Midbrain (tissue), 1 donor: ENCODE measurements around the gene MRAS.
"Not testable (repeated sequence)": the region's sequence is repeated elsewhere in the genome, so short reads cannot be mapped to it uniquely, and the experiment has no call there.

Source experiments
- DNase-seq: peaks from one replicate; lab custom pipeline; 2025; lab: John Stamatoyannopoulos, UW

The MRAS gene

GRCh38 chr3:138389841-138390581 lies 41.6 kb downstream of the MRAS start:
- DNase-seq = peak; percentile 41

- DNase-seq = no peak
Measured at GRCh38 chr3:138390582-138390932, 42.2 kb downstream of the MRAS start.

- no peak for DNase-seq
Measured at GRCh38 chr3:138394156-138394555, 45.8 kb downstream of the MRAS start.

- no peak for DNase-seq
Measured at GRCh38 chr3:138394686-138395085, 46.3 kb downstream of the MRAS start.

GRCh38 chr3:138395865-138396751 lies 47.7 kb downstream of the MRAS start:
- DNase-seq = no peak

DNA sequence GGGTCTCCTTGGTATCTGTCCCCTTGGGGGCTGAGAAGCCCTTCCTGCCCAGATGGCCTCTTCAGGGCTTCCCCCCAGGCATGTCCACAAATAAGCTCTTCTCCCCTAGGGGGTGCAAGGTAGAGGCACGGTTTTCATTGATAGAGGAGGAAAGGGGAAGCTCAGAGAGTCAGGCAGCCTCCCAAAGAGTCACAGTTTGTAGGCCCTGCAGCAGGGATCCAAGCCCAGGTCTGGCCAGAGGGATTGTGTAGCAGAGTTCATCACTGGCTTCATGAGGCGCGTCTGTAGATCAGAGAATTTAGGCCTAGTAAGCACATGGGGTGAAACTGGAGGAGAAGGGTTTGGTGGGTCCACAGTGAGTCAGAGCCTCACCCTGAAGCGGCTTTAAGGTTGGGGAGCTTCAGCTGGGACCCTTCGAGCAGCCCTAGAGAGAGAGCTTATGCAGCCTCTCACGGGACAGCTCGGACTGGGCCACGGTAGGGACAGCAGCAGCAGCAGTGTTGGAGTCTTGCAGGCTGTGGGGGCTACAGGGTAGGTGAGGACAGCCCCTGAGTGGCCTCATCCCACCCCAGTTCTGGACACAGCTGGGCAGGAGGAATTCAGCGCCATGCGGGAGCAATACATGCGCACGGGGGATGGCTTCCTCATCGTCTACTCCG lies 48.5 kb downstream of the MRAS start:
- DNase-seq = no peak

DNA sequence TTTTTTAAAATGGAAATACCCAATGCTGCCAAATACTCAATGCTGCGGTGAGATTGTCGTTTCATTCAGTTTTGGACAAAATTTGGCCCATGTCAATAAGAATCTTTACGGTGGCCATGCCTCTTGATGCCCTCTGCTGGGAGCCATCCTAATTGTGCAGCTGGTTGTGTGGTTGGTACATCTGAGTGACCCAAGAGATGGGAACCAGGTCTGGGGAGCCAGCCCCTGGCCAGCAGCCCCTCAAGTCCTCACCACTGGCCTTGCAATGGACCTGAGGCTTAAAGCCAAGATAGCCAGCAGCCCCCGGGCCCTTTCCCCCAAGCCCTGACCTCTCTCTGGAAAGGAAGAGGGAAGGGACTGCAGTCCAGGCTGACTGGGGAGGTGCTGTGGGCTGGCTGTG lies 49.6 kb downstream of the MRAS start:
- no peak for DNase-seq

GRCh38 chr3:138398791-138399575 lies 50.6 kb downstream of the MRAS start:
- no peak for DNase-seq

GRCh38 chr3:138399766-138400165 lies 51.4 kb downstream of the MRAS start:
- DNase-seq = no peak

DNA sequence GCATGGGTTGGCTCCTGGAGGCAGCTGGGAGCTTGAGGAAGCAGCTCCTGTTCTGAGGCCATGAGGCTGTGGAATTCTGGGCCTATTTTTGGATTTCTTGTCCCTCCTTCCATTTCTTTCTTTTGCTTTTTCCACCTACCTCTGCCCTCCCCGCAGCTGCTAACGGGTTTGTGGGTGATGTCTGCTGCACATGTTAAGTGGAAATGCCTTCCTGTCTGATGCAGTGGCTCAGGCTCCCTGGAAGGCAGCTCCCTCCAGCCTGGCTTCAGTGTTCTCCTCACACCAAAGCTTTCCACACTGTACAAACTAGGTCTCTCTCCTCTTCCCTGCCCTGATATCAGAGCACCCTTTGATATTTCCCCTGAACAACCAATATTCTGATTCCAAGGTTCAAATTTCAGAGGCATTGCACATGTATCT lies 52.3 kb downstream of the MRAS start:
- DNase-seq = no peak

DNA sequence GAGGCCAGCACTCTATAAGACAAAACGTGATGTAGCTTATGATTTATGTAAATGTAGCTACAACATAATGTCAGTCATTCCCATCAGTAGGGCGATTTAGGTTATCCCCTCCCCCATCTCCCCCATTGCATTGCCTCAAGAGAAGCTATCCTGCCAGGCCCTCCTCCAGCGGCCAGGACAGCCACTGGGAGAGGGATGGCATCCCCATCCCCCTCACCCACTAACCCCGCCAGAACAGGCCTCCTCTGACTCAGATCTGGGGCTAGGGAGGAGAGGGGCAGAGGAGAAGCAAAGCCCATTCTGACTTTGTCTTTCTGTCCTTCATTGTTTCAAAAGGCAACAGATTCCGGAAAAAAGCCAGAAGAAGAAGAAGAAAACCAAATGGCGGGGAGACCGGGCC lies 53.5 kb downstream of the MRAS start:
- DNase-seq = no peak

GRCh38 chr3:138404121-138404520 lies 55.7 kb downstream of the MRAS start:
- no peak for DNase-seq

- no peak for DNase-seq
Measured at GRCh38 chr3:138405001-138405400, 56.6 kb downstream of the MRAS start.

DNA sequence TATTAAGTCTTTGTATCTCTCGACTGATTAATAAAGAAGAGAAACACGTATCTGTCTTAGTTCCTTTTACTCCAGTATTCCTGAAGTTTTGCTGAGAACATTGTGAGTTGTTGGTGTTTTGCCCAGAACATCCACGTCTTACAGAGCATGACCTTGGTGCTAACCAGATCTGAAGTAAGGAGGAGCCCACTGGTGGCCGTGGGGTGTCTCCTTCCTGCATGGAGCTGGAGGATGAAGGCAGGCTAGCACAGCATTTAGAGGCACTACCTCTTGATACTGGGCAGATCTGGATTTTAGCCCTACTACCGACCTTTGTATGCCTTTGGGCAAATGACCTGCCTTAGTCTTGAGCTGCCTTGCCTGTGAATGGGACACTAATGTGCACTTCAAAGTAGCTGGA lies 57.1 kb downstream of the MRAS start:
- DNase-seq = no peak

- DNase-seq = no peak
Measured at GRCh38 chr3:138406606-138407005, 58.2 kb downstream of the MRAS start.

DNA sequence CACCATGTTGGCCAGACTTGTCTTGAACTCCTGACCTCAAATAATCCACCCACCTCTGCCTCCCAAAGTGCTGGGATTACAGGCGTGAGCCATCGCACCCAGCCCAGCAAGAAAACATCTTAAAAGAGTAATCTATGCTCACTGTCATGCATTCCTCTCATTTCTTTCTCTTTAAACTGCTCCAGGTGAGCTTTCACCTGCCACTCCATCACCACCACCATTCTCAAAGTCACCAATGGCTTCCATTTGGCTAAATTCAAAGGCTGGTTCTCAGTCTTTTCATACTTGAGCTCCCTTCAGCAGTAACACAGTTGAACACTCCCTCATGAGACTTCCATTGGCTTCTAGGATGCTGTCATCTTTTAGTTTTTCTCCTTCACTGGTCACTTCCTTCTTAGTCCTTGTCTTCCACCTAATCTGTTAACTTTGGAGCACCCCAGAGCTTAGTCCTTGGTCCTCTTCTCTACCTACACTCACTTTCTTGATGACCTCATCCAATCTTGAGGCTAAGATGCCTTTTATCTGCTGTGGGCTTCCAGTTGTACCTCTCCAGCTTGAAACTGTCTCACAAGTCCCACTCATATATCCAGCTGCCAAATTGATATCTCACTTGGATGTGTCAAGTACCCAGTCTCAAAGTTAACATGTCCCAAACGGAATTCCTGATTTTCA lies 59.0 kb downstream of the MRAS start:
- no peak for DNase-seq

DNA sequence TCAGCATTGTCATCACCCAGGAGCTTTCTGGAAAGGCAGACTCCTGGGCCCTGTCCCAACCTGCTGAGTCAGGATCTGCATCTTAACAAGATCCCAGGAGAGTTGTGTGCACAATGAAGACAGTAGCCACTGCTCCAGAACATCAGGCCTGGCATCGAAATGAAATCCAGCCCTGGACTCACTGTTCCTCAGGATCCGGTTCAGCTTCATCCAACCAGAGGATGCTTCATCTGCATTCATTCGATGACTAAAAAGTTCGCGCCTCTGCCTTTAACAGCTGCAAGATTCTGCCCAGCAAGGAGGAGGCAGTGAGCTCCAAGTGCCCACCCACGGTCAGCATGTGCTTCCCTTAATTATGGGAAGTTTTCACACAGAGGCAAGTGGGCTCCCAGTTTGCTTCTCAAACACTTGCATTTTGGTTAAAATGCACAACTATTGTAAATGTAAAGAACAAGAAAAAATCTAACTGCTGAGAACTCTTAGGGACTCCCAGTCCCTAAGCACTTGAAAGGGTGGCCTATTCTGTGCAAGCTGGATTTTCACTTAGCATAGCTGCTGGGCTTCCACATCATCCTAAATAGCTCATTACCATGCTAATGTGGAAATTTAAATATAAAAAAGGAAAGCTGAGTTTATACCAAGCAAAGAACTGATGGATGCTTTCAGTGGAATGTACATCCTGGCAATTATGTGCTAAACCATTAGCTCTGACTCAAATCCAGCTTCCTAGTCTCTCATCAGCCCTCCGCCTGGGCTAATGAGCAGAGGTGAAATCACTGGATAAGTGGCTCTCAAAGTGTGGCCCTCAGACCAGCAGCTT lies 60.6 kb downstream of the MRAS start:
- DNase-seq = peak; percentile 52

DNA sequence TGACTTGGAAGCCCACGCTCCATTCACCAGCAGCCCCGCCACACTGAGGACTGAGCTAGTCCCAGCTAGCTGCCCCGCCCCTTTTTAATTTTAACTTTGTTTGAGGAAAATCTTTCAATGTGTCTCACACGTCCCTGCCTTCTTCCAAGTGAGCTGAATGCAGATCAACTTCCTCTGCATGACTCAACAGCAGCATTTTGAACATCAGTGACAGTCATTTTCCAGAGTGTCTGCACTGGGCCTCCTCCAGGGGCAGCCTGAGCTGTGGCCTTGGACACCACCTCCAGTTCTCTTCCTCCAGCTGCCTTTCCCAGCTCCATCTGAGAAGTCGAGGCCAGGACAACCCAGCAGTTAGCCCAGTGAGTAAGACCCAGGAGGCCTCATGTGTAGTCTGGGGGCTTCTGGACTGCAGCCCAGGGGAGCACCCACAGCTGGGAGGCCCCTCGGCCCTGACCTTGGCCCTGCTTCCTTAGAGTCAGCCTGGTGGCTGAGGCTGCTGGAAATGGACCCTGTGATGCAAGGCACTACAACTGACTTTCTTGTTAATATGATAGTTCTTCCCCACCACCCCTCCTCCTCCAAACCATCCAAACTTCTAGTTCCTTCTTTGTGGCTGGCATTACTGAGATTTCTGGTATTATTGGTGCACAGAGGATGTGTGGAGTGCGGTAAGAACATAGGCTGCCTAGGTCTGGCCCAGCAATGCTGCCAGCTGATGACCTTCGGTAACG lies 64.6 kb downstream of the MRAS start:
- DNase-seq = no peak

DNA sequence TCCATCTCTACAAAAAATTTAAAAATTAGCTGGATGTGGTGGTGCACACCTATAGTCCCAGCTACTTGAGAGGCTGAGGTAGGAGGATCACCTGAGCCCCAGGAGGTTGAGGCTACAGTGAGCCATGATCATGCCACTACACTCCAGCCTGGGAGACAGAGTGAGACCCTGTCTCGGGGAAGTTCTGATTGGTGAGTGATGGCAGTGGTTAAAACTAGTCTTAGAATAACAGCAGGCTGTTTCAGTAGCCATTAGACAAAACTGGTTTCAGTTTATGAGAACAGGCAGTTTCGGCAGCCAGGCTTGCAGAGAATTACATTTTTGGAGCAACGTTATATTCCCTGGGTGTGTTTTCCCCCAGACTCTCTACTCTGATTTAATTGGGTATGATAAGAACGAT lies 67.9 kb downstream of the MRAS start:
- not testable (repeated sequence) for DNase-seq

DNA sequence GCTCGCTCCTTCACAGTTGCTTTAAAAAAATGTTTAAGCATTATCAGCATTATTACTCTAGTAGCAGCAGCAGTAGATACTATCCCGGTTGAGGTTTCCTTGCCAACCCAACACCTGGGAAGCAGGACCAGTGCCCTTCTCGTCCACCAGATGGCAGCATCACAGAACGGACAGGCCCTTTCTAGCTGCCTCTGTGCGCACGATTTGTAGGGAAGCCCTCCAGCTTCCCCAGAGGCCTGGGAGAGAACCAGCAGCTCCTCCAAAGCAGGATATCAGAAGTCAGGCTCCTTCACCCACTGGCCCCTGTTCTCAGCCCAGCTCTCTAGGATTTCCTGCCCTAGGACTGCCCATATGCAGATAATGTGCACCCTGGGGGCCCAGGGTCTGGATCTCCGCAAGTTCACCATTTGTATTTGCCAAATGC lies 69.2 kb downstream of the MRAS start:
- peak; percentile 81 for DNase-seq
